NT2/D1 (cell line): ENCODE results near the gene UPK3A.

Source experiments
- SUZ12 ChIP-seq: IDR thresholded peaks from 2 replicates; pipeline ENCODE4 v1.6.1; 2011; ENCODE audit not compliant: insufficient read length, insufficient read depth; ENCODE audit errors: extremely low read depth
- YY1 ChIP-seq: IDR thresholded peaks from 2 replicates; pipeline ENCODE4 v1.6.1; 2011; ENCODE audit not compliant: insufficient read length, insufficient read depth
- ZNF274 ChIP-seq: IDR thresholded peaks from 2 replicates; pipeline ENCODE4 v1.6.1; 2011; ENCODE audit warnings: mild to moderate bottlenecking, low read depth, low read length

- no peak for TF ChIP-seq YY1
- TF ChIP-seq SUZ12: no peak
- no peak for TF ChIP-seq ZNF274
Measured at GRCh38 chr22:45302751-45303150, 18.0 kb downstream of the UPK3A start.
